ENCODE measurements around the gene DOCK1.
A peak's percentile ranks its signal among the peaks of the same experiment; 100 is the strongest.

Gene DOCK1

GRCh38 chr10:127145173-127145572, 239.9 kb downstream of the DOCK1 start:
- H3K9me3 ChIP-seq (ENCODE audit: control insufficient read depth, low read length) = no peaks in the 10 kb centered on the region
- 95 to 98% methylated on average over 6 of the region's 6 CpGs for WGBS, 2 experiments
- H3K27me3 ChIP-seq (ENCODE audit: control insufficient read depth, insufficient read depth, low read length, poor library complexity, severe bottlenecking) = no peaks in the 10 kb centered on the region
- H3K27ac ChIP-seq (ENCODE audit: insufficient read depth, low read depth, low read length, poor library complexity, severe bottlenecking) = no peak overlapping the region
- no peaks in the 10 kb centered on the region for H3K36me3 ChIP-seq (ENCODE audit: control insufficient read depth, insufficient read depth, low read length)
- no peak overlapping the region for H3K4me3 ChIP-seq (ENCODE audit: insufficient read depth, low read depth, low read length)
- peaks cover 7% of the 10 kb centered on the region for H3K4me1 ChIP-seq (ENCODE audit: control insufficient read depth, insufficient read depth, low read length)

- WGBS, 2 experiments = 88 to 89% methylated on average over 8 to 9 of the region's 9 CpGs
- H3K4me1 ChIP-seq (ENCODE audit: control insufficient read depth, insufficient read depth, low read length) = peaks cover 8% of the 10 kb centered on the region
Observed at GRCh38 chr10:127146661-127147060, 241.4 kb downstream of the DOCK1 start.

GRCh38 chr10:127148066-127148932, 243.1 kb downstream of the DOCK1 start:
- Histone ChIP-seq H3K4me1 (ENCODE audit: control insufficient read depth, insufficient read depth, low read length) (peaks cover 8% of the 10 kb centered on the region), H3K4me3 (ENCODE audit: insufficient read depth, low read depth, low read length) (no peak overlapping the region), H3K27me3 (ENCODE audit: control insufficient read depth, insufficient read depth, low read length, poor library complexity, severe bottlenecking) (no peaks in the 10 kb centered on the region), H3K27ac (ENCODE audit: insufficient read depth, low read depth, low read length, poor library complexity, severe bottlenecking) (no peak overlapping the region), H3K36me3 (ENCODE audit: control insufficient read depth, insufficient read depth, low read length) (no peaks in the 10 kb centered on the region), H3K9me3 (ENCODE audit: control insufficient read depth, low read length) (no peaks in the 10 kb centered on the region)
- WGBS, 2 experiments = 88 to 90% methylated on average over 15 of the region's 15 CpGs

More at GRCh38 chr10:127146661-127147060, 241.4 kb downstream of the DOCK1 start:
- Histone ChIP-seq H3K27ac (ENCODE audit: insufficient read depth, low read depth, low read length, poor library complexity, severe bottlenecking) (no peak overlapping the region), H3K36me3 (ENCODE audit: control insufficient read depth, insufficient read depth, low read length) (no peaks in the 10 kb centered on the region), H3K9me3 (ENCODE audit: control insufficient read depth, low read length) (no peaks in the 10 kb centered on the region), H3K27me3 (ENCODE audit: control insufficient read depth, insufficient read depth, low read length, poor library complexity, severe bottlenecking) (no peaks in the 10 kb centered on the region), H3K4me3 (ENCODE audit: insufficient read depth, low read depth, low read length) (no peak overlapping the region)

GRCh38 chr10:127148933-127149220, 243.6 kb downstream of the DOCK1 start:
- H3K27ac ChIP-seq (ENCODE audit: insufficient read depth, low read depth, low read length, poor library complexity, severe bottlenecking) = no peak overlapping the region
- no peaks in the 10 kb centered on the region for H3K9me3 ChIP-seq (ENCODE audit: control insufficient read depth, low read length)
- WGBS, 2 experiments = 80 to 88% methylated on average over 2 of the region's 2 CpGs
- no peaks in the 10 kb centered on the region for H3K27me3 ChIP-seq (ENCODE audit: control insufficient read depth, insufficient read depth, low read length, poor library complexity, severe bottlenecking)
- H3K36me3 ChIP-seq (ENCODE audit: control insufficient read depth, insufficient read depth, low read length) = no peaks in the 10 kb centered on the region
- no peak overlapping the region for H3K4me3 ChIP-seq (ENCODE audit: insufficient read depth, low read depth, low read length)
- H3K4me1 ChIP-seq (ENCODE audit: control insufficient read depth, insufficient read depth, low read length) = peaks cover 6% of the 10 kb centered on the region

- H3K4me1 ChIP-seq (ENCODE audit: control insufficient read depth, insufficient read depth, low read length) = peaks cover 5% of the 10 kb centered on the region
- H3K36me3 ChIP-seq (ENCODE audit: control insufficient read depth, insufficient read depth, low read length) = no peaks in the 10 kb centered on the region
- H3K9me3 ChIP-seq (ENCODE audit: control insufficient read depth, low read length) = no peaks in the 10 kb centered on the region
- no peak overlapping the region for H3K27ac ChIP-seq (ENCODE audit: insufficient read depth, low read depth, low read length, poor library complexity, severe bottlenecking)
- H3K4me3 ChIP-seq (ENCODE audit: insufficient read depth, low read depth, low read length) = no peak overlapping the region
- 72 to 81% methylated on average over 7 of the region's 7 CpGs for WGBS, 2 experiments
- H3K27me3 ChIP-seq (ENCODE audit: control insufficient read depth, insufficient read depth, low read length, poor library complexity, severe bottlenecking) = no peaks in the 10 kb centered on the region
Observed at GRCh38 chr10:127149501-127150081, 244.4 kb downstream of the DOCK1 start.

GRCh38 chr10:127150136-127150535, 244.9 kb downstream of the DOCK1 start:
- 79% methylated on average over 5 of the region's 5 CpGs for WGBS, 2 experiments
- Histone ChIP-seq H3K27ac (ENCODE audit: insufficient read depth, low read depth, low read length, poor library complexity, severe bottlenecking) (no peak overlapping the region), H3K36me3 (ENCODE audit: control insufficient read depth, insufficient read depth, low read length) (no peaks in the 10 kb centered on the region), H3K4me1 (ENCODE audit: control insufficient read depth, insufficient read depth, low read length) (peaks cover 5% of the 10 kb centered on the region), H3K4me3 (ENCODE audit: insufficient read depth, low read depth, low read length) (no peak overlapping the region), H3K27me3 (ENCODE audit: control insufficient read depth, insufficient read depth, low read length, poor library complexity, severe bottlenecking) (no peaks in the 10 kb centered on the region), H3K9me3 (ENCODE audit: control insufficient read depth, low read length) (no peaks in the 10 kb centered on the region)

GRCh38 chr10:127151541-127151940, 246.3 kb downstream of the DOCK1 start:
- H3K27ac ChIP-seq (ENCODE audit: insufficient read depth, low read depth, low read length, poor library complexity, severe bottlenecking) = peak overlapping the region; percentile 16
- no peaks in the 10 kb centered on the region for H3K9me3 ChIP-seq (ENCODE audit: control insufficient read depth, low read length)
- 94 to 95% methylated on average over 10 of the region's 10 CpGs for WGBS, 2 experiments
- peaks cover 5% of the 10 kb centered on the region for H3K4me1 ChIP-seq (ENCODE audit: control insufficient read depth, insufficient read depth, low read length)
- no peak overlapping the region for H3K4me3 ChIP-seq (ENCODE audit: insufficient read depth, low read depth, low read length)
- H3K36me3 ChIP-seq (ENCODE audit: control insufficient read depth, insufficient read depth, low read length) = no peaks in the 10 kb centered on the region
- no peaks in the 10 kb centered on the region for H3K27me3 ChIP-seq (ENCODE audit: control insufficient read depth, insufficient read depth, low read length, poor library complexity, severe bottlenecking)

- Histone ChIP-seq H3K27me3 (ENCODE audit: control insufficient read depth, insufficient read depth, low read length, poor library complexity, severe bottlenecking) (no peaks in the 10 kb centered on the region), H3K4me1 (ENCODE audit: control insufficient read depth, insufficient read depth, low read length) (peaks cover 5% of the 10 kb centered on the region), H3K9me3 (ENCODE audit: control insufficient read depth, low read length) (no peaks in the 10 kb centered on the region), H3K36me3 (ENCODE audit: control insufficient read depth, insufficient read depth, low read length) (no peaks in the 10 kb centered on the region), H3K4me3 (ENCODE audit: insufficient read depth, low read depth, low read length) (no peak overlapping the region), H3K27ac (ENCODE audit: insufficient read depth, low read depth, low read length, poor library complexity, severe bottlenecking) (no peak overlapping the region)
- WGBS, 2 experiments = 92 to 93% methylated on average over 9 of the region's 9 CpGs
Observed at GRCh38 chr10:127151981-127152699, 246.9 kb downstream of the DOCK1 start.

- Histone ChIP-seq H3K27me3 (ENCODE audit: control insufficient read depth, insufficient read depth, low read length, poor library complexity, severe bottlenecking) (no peaks in the 10 kb centered on the region), H3K9me3 (ENCODE audit: control insufficient read depth, low read length) (no peaks in the 10 kb centered on the region), H3K4me3 (ENCODE audit: insufficient read depth, low read depth, low read length) (no peak overlapping the region), H3K27ac (ENCODE audit: insufficient read depth, low read depth, low read length, poor library complexity, severe bottlenecking) (no peak overlapping the region), H3K36me3 (ENCODE audit: control insufficient read depth, insufficient read depth, low read length) (no peaks in the 10 kb centered on the region), H3K4me1 (ENCODE audit: control insufficient read depth, insufficient read depth, low read length) (peaks cover 5% of the 10 kb centered on the region)
- 87 to 91% methylated on average over 4 of the region's 4 CpGs for WGBS, 2 experiments
Observed at GRCh38 chr10:127153181-127153580, 248.0 kb downstream of the DOCK1 start.

Measured in ectodermal cell (in vitro differentiated cells).